NCI-H345 treated with DMSO at 0.1 percent for 48 hours (cell line): ENCODE data around the gene SMG6.
"Not testable (repeated sequence)": the region's sequence is repeated elsewhere in the genome, so short reads cannot be mapped to it uniquely, and the experiment has no call there.

Source experiments
- DNase-seq: peaks from one replicate; lab custom pipeline; 2025; ENCODE audit not compliant: unreplicated experiment; lab: John Stamatoyannopoulos, UW

SMG6 gene

DNA sequence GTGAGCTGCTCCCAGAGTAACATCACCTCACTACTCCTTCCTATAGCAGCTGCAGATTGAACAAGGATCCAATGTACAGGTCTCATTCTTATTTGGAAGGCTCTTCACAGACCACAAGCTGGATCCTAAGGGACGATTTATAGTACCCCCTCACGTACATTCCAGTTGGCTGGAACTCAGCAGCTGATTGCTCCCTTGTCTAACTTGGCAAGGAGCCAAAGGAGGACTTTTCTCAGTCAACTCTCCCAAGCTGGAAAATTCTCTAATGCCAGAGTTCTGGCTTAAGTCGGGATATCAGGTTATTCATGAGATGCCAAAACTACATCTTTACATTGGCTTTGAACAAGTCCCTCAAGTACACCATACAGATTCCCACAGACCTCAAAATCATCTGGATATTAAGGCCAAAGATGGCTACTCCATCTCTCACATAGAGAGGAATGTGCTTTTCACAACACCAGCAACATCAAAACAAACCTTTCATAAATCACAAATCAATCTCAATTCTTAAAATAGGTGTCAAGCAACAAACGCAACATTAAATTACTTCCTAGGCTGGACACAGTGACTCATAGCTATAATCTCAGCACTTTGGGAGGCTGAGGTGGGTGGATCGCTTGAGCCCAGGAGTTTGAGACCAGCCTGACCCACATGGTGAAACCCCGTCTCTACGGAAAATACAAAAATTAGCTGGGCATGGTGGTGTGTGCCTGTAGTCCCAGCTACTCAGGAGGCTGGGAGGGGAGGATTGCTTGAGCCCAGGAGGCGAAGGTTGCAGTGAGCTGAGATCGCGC is 39.3 kb downstream of the SMG6 start:
- DNase-seq: no peak

GRCh38 chr17:2263183-2264066 is 40.2 kb downstream of the SMG6 start:
- no peak for DNase-seq

- DNase-seq: no peak
Measured at GRCh38 chr17:2262135-2262587, 41.4 kb downstream of the SMG6 start.

DNA sequence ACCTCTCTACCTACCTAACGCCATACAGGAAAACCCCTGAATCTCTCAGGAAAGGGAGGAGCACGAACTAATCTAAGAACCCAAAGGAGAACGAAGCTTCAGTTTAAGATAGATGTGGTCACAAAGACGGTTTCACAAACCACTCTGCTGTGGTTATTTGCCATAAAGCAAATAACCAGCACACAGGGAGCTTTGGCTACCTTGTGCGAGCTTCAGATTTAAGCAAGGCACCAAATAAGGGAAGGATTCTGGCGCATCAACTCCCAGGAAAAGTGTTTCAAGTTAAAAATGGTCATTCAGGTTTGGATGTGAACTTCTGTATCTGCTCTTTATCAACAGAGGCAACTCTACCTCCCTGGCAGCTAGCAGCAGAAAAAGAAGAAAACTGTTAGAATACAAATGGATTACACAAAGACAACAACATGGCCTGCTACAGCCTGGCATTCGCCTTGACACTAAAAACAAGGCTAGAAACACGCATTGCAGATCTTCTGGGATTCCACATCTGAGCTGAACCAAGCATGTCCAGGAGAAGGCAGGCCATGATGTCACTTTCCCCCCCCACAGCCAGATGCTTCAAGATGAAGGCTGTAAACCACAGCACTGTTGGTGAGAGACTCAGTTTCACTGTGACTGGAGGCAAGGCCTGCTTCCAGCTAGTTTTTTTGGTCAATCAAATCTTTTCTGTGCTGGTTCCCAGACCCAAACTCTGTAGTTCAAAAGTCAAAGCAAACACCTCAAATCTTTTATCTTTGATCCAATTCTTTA is 43.6 kb downstream of the SMG6 start:
- no peak for DNase-seq

DNA sequence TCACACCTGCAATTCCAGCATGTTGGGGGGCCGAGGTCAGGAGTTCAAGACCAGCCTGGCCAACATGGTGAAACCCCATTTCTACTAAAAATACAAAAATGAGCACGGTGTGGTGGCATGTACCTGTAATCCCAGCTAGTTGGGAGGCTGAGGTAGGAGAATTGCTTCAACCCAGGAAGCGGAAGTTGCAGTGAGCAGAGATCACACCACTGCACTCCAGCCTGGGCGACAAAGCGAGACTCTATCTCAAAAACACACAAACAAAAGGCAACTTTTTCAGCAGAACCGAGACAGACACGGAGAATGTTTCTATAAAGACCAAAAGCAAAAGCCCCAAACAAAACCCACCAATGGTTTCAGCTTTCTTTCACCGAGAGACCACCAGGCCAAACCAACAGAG is 44.8 kb downstream of the SMG6 start:
- DNase-seq: not testable (repeated sequence)

GRCh38 chr17:2253768-2254406 is 49.7 kb downstream of the SMG6 start:
- no peak for DNase-seq

DNA sequence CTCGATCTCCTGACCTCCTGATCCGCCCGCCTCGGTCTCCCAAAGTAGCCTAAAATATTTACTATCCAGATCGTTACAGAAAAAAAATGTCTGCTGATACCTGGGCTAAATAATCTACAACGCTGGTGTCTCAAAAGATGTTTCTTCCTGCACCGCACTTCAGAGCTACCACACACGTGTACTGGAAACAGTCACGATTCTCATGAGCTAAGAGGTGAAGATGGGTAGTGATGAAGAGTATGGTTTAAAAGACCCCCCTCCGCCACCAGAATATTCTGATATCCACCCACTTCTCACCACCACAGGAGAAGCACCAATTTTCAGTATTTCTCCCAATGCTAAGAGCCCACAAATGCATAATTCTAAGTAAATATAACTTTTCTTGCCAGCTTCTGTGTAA is 50.2 kb downstream of the SMG6 start:
- DNase-seq: no peak

- DNase-seq: no peak
Measured at GRCh38 chr17:2251098-2251497, 52.5 kb downstream of the SMG6 start.

DNA sequence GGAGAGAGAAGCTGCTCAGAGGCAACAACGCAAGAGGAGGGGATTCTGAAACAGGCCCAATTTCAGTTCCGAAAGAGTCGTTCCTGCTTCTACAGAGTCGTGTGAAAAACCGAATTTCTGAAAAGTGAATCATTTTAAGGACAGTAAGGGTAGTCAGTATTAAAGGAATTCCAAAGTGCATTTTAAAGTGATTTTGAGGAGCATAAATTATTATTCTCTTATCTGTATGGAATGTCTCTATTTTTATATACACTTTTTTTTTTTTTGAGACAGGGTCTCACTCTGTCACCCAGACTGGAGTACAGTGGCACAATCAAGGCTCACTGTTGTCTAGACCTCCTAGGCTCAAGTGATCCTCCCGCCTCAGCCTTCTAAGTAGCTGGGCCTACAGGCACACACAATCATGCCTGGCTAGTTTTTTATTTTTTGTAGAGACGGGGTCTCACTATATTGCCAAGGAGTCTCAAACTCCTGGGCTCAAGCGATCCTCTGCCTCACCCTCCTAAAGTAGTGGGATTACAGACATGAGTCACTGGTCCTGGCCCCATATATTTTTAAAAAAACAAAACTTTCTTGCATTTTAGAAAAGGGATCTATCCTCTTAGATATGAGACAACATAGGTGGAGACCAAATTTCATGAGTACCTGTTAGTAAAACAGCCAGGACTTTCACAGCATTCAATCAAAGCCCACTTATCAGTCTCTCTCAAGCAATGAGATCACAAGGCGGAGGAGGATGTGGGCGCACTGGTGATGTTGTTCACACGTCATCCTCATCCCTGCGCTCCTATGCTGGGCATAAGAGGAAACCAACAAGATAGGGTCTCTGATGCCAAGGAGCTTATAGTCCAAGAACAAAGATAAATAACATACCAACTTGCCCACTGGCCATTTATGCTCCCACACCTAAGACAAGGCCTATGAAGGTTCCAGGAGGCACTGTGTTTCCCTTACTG is 53.2 kb downstream of the SMG6 start:
- DNase-seq: no peak

GRCh38 chr17:2247005-2247404 is 56.6 kb downstream of the SMG6 start:
- DNase-seq: no peak

DNA sequence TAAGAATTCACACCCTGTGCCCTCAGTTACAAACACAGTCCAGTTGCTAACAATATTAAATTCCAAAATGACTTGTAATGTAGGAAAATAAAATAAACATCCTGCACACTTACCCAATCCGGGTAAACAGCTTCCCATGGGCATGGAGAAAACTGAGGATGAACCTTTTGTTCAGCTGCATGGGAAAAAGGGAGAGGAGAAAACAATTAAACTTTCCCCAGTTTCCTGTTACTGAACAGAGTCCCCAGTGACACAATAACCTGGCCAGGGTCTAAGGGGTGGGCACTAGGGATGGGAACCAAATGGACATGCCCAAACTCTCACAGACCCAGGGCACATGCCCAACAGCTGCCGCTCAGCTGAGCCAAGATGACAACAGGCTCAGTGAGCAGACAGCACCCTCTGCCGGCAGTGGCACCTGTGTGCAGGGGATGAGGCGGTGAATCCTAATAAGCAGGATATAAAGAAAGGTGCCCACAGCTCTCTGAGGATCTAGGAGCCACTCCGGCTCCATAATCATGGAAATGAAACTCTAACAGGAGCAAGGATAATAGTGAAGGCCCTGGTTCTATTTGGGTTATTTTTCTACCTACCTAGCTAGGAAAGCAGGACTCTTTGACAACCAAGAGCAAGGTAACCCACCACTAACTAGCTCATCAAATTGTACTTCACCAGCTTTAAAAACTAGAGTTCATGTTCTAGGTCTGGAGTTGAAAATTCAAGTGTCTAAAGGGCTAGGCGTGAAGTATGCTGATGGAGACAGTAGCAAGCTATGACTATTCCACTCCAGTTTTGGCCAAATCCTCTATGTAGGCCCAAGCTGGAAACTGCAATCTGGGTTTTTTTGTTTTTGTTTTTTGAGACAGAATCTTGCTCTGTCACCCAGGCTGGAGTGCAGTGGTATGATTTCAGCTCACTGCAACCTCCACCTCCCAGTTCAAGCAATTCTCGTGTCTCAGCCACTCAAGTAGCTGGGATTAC is 58.8 kb downstream of the SMG6 start:
- DNase-seq: peak; percentile 3

DNA sequence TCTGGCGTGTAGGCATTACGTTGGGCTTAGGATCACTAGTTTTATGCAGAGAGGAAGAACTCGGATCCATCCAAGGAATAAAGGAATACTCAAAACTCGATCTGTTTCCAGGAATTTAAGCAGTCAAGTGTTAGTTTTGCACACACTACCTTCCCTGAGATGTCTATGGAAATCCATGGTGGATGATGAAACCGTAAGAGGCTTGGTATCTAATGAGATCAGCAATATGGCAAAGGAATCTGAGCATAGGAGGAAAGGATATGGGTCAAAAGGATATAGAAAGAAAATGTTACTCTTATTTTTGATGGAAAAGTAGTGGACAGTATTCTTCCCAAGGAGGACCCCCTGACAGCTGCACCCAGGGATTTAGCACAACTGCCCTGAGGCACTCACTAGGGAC is 59.6 kb downstream of the SMG6 start:
- DNase-seq: no peak

DNA sequence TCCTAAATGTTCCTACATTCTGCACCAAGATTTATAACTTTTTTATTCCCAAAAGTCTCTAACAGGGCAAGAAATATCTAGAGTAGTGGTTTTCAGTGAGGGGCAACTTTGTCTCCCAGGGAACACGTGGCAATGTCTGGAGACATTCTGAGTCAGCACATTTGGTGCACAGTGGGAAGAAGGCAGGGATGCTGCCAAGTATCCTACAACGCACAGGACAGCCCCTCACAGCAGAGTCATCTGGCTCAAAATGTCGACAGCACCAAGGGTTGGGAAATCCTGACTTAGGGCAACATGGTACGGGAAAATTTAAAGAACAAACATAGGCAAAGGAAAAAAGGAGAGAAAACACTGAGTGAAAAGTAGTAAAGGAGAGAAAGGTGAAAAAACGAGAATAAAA is 61.8 kb downstream of the SMG6 start:
- DNase-seq: no peak

- DNase-seq: no peak
Measured at GRCh38 chr17:2240541-2240940, 63.0 kb downstream of the SMG6 start.

DNA sequence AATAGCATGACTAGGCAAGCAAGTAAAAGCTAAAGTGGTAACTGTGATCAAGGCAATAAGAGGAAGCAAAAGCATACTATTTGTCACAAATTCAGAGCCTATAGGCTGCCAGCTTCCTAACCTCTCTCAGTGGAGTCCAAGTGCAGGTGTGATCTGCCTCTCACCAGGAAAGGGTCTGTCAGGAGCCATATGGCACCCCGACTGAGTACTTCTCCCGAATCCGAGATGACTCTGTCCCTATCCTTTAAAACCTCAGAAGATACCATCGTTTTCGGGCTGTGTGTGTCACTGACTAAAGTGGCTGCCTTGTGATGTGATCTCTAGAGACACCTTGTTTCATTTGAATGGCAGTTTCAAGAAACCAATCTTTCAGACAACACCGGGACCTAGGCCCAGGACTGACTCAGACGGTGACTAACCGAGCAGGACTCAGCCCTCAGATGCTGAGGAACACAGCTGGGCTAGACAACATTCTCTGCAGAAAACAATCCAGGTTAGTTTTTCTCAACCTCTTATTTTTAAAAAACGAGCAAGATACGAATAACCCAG is 63.6 kb downstream of the SMG6 start:
- no peak for DNase-seq

GRCh38 chr17:2239170-2239551 is 64.4 kb downstream of the SMG6 start:
- DNase-seq: no peak

- no peak for DNase-seq
Measured at GRCh38 chr17:2238432-2239169, 65.0 kb downstream of the SMG6 start.

GRCh38 chr17:2237950-2238349 is 65.6 kb downstream of the SMG6 start:
- no peak for DNase-seq
